CD4-positive, CD25-positive, alpha-beta regulatory T cell (primary cell): ENCODE results near the gene SMAD3. TPM values are rescaled to one million over a fixed set of nuclear protein-coding genes. Genes with fewer than 3 reads are reported as not detected.
A peak's percentile ranks its signal among the peaks of the same experiment; 100 is the strongest.

Experiments
- ATAC-seq, 2 donors: fragments of 150-1000 bp; cut with Tn5 transposase; one replicate each; pipeline ENCODE4 v1.10.0; 2021; ENCODE audit warnings: low read depth in 2 of 2, moderate number of reproducible peaks in 2 of 2, moderate library complexity in 1 of 2
- DNase-seq, 3 donors: peaks; one replicate each; pipeline versions ENCODE4 v3.0.0 to v3.0.0-alpha.2; 2012 to 2022; ENCODE audit warnings: mixed read lengths in 1 of 3
- H3K27ac ChIP-seq: one replicate; pipeline ENCODE4 v1.7.0; 2013; ENCODE audit warnings: mild to moderate bottlenecking, low read length; ENCODE audit not compliant: insufficient read depth, poor library complexity, severe bottlenecking
- H3K27me3 ChIP-seq: one replicate; pipeline ENCODE4 v1.7.0; 2013; ENCODE audit warnings: low read length; ENCODE audit not compliant: control insufficient read depth, insufficient read depth
- H3K36me3 ChIP-seq: one replicate; pipeline ENCODE4 v1.7.0; 2013; ENCODE audit warnings: mild to moderate bottlenecking, low read length, moderate library complexity; ENCODE audit not compliant: control insufficient read depth, insufficient read depth
- H3K4me1 ChIP-seq: 2 replicates; pipeline ENCODE4 v1.7.0; 2013; ENCODE audit warnings: mild to moderate bottlenecking, low read length; ENCODE audit not compliant: insufficient read depth, control insufficient read depth, poor library complexity, severe bottlenecking
- H3K4me3 ChIP-seq: one replicate; pipeline ENCODE4 v1.7.0; 2013; ENCODE audit warnings: low read depth, mild to moderate bottlenecking, low read length, moderate library complexity
- H3K9me3 ChIP-seq, 2 experiments: 1 replicate in 1 of 2; 2 replicates in 1 of 2; pipeline ENCODE4 v1.7.0; 2013; ENCODE audit warnings: low read length in 2 of 2, mild to moderate bottlenecking in 1 of 2, moderate library complexity in 1 of 2; ENCODE audit not compliant: control insufficient read depth in 2 of 2
- H3K27ac Mint-ChIP-seq, 3 donors: one replicate each; pipeline ENCODE4 v1.8.0; 2020 to 2022; ENCODE audit warnings: mild to moderate bottlenecking in 3 of 3, mixed read lengths in 3 of 3, moderate library complexity in 2 of 3
- H3K27me3 Mint-ChIP-seq: one replicate; pipeline ENCODE4 v1.8.0; 2022; ENCODE audit warnings: mild to moderate bottlenecking, mixed read lengths
- H3K36me3 Mint-ChIP-seq: one replicate; pipeline ENCODE4 v1.8.0; 2020; ENCODE audit warnings: mixed read lengths
- H3K4me1 Mint-ChIP-seq, 4 donors: one replicate each; pipeline ENCODE4 v1.8.0; 2020 to 2022; ENCODE audit warnings: mixed read lengths in 4 of 4, mild to moderate bottlenecking in 1 of 4
- H3K4me3 Mint-ChIP-seq, 4 donors: one replicate each; pipeline ENCODE4 v1.8.0; 2020 to 2022; ENCODE audit warnings: mild to moderate bottlenecking in 4 of 4, mixed read lengths in 4 of 4, moderate library complexity in 3 of 4
- H3K9me3 Mint-ChIP-seq, 7 donors: one replicate each; pipeline ENCODE4 v1.8.0; 2020 to 2022; ENCODE audit warnings: mixed read lengths in 7 of 7, mild to moderate bottlenecking in 3 of 7, moderate library complexity in 2 of 7
- polyA plus RNA-seq, 4 donors: library from polyadenylated mRNA; unstranded; fragments of 300-500 nt; fragmentation: Illumina TruSeq; gene quantifications; one replicate each; pipeline ENCODE4 v1.2.3, GENCODE V29; 2021
- total RNA-seq: library from RNA; stranded (reverse); gene quantifications from one replicate; pipeline ENCODE4 v1.2.3, GENCODE V29; 2022

SMAD3 gene
- total and polyA plus RNA-seq, 5 donors from 2014 or later: 12.0 to 76.6 (median 14.7) TPM

DNA sequence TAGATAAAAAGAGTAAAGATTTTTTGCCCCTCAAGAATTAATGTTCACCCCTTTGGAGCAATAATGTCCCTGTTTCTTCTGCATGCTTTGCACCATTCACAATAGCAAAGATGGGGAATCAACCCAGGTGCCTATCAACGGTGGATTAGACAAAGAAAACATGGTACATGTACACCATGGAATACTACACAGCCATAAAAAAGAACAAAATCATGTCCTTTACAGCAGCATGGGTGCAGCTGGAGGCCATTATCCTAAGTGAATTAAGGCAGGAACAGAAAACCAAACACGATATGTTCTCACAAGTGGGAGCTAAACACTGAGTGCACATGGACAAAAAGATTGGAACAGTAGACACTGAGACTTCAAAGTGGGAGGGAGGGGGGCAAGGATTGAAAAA lies 153.9 kb downstream of the SMAD3 start:
- DNase-seq (no peak), ATAC-seq (no peak)
- Histone ChIP-seq H3K36me3 (peaks cover 15% of the 10 kb centered on the region), H3K9me3 (no peaks in the 10 kb centered on the region), H3K27me3 (no peaks in the 10 kb centered on the region), H3K27ac (no peak overlapping the region), H3K4me3 (no peak overlapping the region), H3K4me1 (no peaks in the 10 kb centered on the region)
- Mint-ChIP-seq H3K4me1 (peaks cover 0 to 11% (median 4%) of the 10 kb centered on the region in 4 donors), H3K9me3 (no peaks in the 10 kb centered on the region), H3K4me3 (no peak overlapping the region), H3K36me3 (peaks cover 33% of the 10 kb centered on the region), H3K27ac (no peak overlapping the region), H3K27me3 (no peaks in the 10 kb centered on the region)

DNA sequence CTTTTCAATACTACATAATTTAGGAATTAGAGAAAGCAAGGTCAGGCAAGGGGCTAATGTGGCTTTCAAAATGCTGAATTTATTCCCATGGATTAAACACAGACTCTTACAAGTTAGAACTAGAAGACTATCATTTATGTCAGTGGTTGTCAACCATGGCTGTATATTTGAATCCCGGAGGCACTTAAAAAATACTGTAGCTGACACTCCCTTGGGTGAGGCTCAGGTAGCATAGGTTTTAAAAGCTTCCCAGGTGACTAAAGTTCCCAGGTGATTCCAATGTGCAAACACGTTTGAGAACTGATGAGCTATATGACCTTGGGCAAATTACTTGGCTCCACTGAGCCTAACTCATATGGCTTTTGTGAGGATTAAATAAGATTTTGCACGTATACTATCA lies 159.5 kb downstream of the SMAD3 start:
- Histone ChIP-seq H3K9me3 (no peaks in the 10 kb centered on the region), H3K36me3 (peaks cover 28% of the 10 kb centered on the region), H3K4me1 (no peaks in the 10 kb centered on the region), H3K4me3 (no peak overlapping the region), H3K27ac (no peak overlapping the region), H3K27me3 (no peaks in the 10 kb centered on the region)
- Mint-ChIP-seq H3K9me3 (no peaks in the 10 kb centered on the region), H3K36me3 (peaks cover 26% of the 10 kb centered on the region), H3K4me1 (peaks cover 0 to 11% (median 9%) of the 10 kb centered on the region in 4 donors), H3K4me3 (no peak overlapping the region), H3K27me3 (no peaks in the 10 kb centered on the region), H3K27ac (no peak overlapping the region)
- no peak for ATAC-seq
- no peak for DNase-seq

DNA sequence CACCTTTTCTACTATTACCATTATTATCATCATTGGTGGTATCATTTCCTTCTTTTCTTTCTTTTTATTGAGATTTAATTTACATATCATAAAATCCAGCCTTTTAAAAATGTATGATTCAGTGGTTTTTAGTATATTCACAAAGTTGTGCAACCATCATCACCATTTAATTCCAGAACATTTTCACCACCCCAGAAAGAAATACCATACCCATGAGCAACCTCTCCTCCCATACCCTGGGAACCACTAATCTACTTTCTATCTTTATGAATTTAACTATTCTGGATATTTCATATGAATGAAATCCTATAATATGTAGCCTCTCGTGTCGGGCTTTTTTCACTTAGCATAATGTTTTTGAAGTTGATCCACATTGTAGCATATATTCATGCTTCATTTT lies 159.9 kb downstream of the SMAD3 start:
- H3K9me3 Mint-ChIP-seq: no peaks in the 10 kb centered on the region
- no peak overlapping the region for H3K4me3 ChIP-seq
- ATAC-seq (no peak), DNase-seq (no peak)
- H3K4me3 Mint-ChIP-seq: no peak overlapping the region
- no peaks in the 10 kb centered on the region for H3K27me3 Mint-ChIP-seq
- no peak overlapping the region for H3K27ac Mint-ChIP-seq
- H3K9me3 ChIP-seq: no peaks in the 10 kb centered on the region
- H3K27me3 ChIP-seq: no peaks in the 10 kb centered on the region
- peaks cover 28% of the 10 kb centered on the region for H3K36me3 ChIP-seq
- H3K27ac ChIP-seq: no peak overlapping the region
- H3K4me1 Mint-ChIP-seq: peaks cover 0 to 11% (median 9%) of the 10 kb centered on the region in 4 donors
- no peaks in the 10 kb centered on the region for H3K4me1 ChIP-seq
- H3K36me3 Mint-ChIP-seq: peaks cover 27% of the 10 kb centered on the region

DNA sequence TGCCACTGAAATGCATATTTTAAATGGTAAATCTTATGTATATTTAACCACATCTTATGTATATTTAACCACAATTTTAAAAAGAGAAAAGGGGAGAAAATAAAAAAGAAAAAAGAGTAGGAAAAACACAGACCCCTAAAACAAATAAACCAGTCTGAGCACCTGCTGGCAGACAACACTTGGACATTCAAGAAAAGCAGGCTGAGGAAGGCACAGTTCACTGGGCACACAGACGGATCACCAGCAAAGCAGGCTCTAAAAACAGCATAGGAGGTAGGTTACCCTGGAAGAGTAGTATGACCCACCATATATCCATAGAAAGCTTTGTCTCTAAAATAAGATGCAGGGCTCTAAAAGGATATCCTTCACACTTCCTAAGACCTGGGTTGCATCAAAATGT lies 162.0 kb downstream of the SMAD3 start:
- H3K36me3 Mint-ChIP-seq: peaks cover 41% of the 10 kb centered on the region
- H3K9me3 Mint-ChIP-seq: no peaks in the 10 kb centered on the region
- no peaks in the 10 kb centered on the region for H3K27me3 Mint-ChIP-seq
- H3K4me1 ChIP-seq: no peaks in the 10 kb centered on the region
- peaks cover 0 to 13% (median 10%) of the 10 kb centered on the region in 4 donors for H3K4me1 Mint-ChIP-seq
- H3K36me3 ChIP-seq: peaks cover 43% of the 10 kb centered on the region
- no peaks in the 10 kb centered on the region for H3K27me3 ChIP-seq
- no peak overlapping the region for H3K4me3 Mint-ChIP-seq
- no peak for ATAC-seq
- no peak overlapping the region for H3K4me3 ChIP-seq
- no peak overlapping the region for H3K27ac ChIP-seq
- no peaks in the 10 kb centered on the region for H3K9me3 ChIP-seq
- DNase-seq: no peak
- H3K27ac Mint-ChIP-seq: no peak overlapping the region

DNA sequence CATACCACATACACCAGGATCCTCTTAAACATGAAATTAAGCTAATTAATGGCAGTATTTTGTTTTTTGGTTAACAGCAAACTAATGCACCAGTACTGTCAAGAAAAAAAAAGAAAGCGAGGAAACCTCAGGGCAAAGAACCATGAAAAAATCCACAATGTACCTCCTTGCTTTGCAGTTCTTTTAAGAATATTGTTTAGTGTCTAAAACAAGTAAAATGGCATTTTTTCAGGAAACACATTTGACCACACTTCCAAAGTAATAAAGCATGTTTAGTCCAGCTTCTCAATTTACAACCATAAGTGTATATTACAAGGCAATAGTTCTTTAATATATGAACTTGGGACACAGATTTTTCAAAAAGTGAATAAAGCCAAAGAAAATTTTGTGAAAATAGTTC lies 162.4 kb downstream of the SMAD3 start:
- no peak overlapping the region for H3K27ac Mint-ChIP-seq
- no peak for DNase-seq
- no peak for ATAC-seq
- H3K9me3 Mint-ChIP-seq: no peaks in the 10 kb centered on the region
- peaks cover 0 to 17% (median 11%) of the 10 kb centered on the region in 4 donors for H3K4me1 Mint-ChIP-seq
- Histone ChIP-seq H3K4me1 (no peaks in the 10 kb centered on the region), H3K4me3 (no peak overlapping the region), H3K27ac (no peak overlapping the region), H3K36me3 (peaks cover 47% of the 10 kb centered on the region), H3K9me3 (no peaks in the 10 kb centered on the region), H3K27me3 (no peaks in the 10 kb centered on the region)
- H3K4me3 Mint-ChIP-seq: no peak overlapping the region
- H3K27me3 Mint-ChIP-seq: no peaks in the 10 kb centered on the region
- H3K36me3 Mint-ChIP-seq: peaks cover 45% of the 10 kb centered on the region

DNA sequence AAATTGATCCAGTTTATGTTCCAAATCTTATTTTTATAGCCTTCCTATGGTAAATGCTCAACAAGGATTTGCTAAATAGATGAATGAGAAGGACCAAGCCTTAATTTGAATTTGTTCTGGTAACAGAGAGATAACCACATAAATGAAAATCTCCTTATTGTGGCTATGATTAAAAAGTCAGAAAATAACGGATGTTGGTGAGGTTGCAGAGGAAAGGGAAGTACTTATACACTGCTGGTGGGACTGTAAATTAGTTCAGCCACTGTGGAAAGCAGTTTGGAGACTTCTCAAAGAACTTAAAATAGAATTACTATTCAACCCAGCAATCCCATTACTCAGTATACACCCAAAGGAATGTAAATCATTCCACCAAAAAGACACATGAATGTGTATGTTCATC lies 162.9 kb downstream of the SMAD3 start:
- Mint-ChIP-seq H3K36me3 (peaks cover 50% of the 10 kb centered on the region), H3K9me3 (no peaks in the 10 kb centered on the region), H3K27ac (peak overlapping the region in 1 of 3 donors; percentile 53), H3K4me3 (peak overlapping the region in 1 of 4 donors; percentile 79), H3K27me3 (no peaks in the 10 kb centered on the region), H3K4me1 (peaks cover 0 to 17% (median 11%) of the 10 kb centered on the region in 4 donors)
- H3K4me3 ChIP-seq: no peak overlapping the region
- no peaks in the 10 kb centered on the region for H3K4me1 ChIP-seq
- peaks cover 50% of the 10 kb centered on the region for H3K36me3 ChIP-seq
- DNase-seq (peak in 1 of 3 donors; percentile 13), ATAC-seq (no peak)
- no peak overlapping the region for H3K27ac ChIP-seq
- no peaks in the 10 kb centered on the region for H3K27me3 ChIP-seq
- H3K9me3 ChIP-seq: no peaks in the 10 kb centered on the region

DNA sequence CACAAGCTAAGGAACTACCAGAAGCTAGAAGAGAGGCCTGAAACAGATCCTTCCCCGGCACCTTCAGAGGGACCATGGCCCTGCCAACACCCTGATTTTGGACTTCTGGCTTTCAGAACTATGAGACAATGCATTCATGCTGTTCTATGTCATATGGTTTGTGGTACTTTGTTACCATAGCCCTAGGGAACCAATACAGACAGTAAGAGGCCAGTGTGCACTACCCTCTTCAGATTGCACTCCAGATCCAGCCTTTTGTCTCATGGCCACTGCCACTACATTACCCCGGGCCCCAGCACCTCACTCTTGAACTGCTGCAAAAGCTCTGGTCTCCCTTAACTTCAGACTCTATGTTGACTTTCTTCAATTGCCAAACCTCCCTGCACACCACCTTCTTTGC lies 165.1 kb downstream of the SMAD3 start:
- Mint-ChIP-seq H3K27me3 (no peaks in the 10 kb centered on the region), H3K4me3 (no peak overlapping the region), H3K36me3 (peaks cover 63% of the 10 kb centered on the region), H3K27ac (no peak overlapping the region), H3K4me1 (peaks cover 4 to 19% (median 13%) of the 10 kb centered on the region in 4 donors), H3K9me3 (no peaks in the 10 kb centered on the region)
- Histone ChIP-seq H3K4me3 (no peak overlapping the region), H3K27me3 (no peaks in the 10 kb centered on the region), H3K9me3 (no peaks in the 10 kb centered on the region), H3K4me1 (no peaks in the 10 kb centered on the region), H3K36me3 (peaks cover 61% of the 10 kb centered on the region), H3K27ac (no peak overlapping the region)
- no peak for ATAC-seq
- DNase-seq: no peak

DNA sequence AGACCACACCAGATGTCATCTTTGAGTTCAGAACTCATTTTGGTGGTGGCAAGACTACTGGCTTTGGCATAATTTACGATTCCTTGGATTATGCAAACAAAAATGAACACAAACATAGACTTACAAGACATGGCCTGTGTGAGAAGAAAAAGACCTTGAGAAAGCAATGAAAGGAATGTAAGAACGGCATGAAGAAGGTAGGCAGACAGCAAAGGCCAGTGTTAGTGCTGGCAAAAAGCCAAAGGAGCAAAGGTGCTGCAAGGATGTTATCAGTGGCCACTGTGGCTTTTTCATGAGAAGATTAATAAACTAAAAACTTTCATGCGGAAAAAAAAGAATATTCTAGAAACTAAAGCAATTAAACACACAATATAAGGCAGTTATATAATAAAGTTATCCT lies 167.2 kb downstream of the SMAD3 start:
- no peaks in the 10 kb centered on the region for H3K9me3 Mint-ChIP-seq
- no peaks in the 10 kb centered on the region for H3K4me1 ChIP-seq
- no peaks in the 10 kb centered on the region for H3K9me3 ChIP-seq
- peaks cover 14 to 21% (median 18%) of the 10 kb centered on the region in 4 donors for H3K4me1 Mint-ChIP-seq
- H3K4me3 Mint-ChIP-seq: no peak overlapping the region
- peaks cover 73% of the 10 kb centered on the region for H3K36me3 Mint-ChIP-seq
- H3K27me3 Mint-ChIP-seq: no peaks in the 10 kb centered on the region
- DNase-seq (no peak), ATAC-seq (no peak)
- no peaks in the 10 kb centered on the region for H3K27me3 ChIP-seq
- H3K36me3 ChIP-seq: peaks cover 58% of the 10 kb centered on the region
- no peak overlapping the region for H3K27ac Mint-ChIP-seq
- H3K27ac ChIP-seq: no peak overlapping the region
- no peak overlapping the region for H3K4me3 ChIP-seq
